GM10248 (cell line): ENCODE results near the gene NKD1.

Experiments
- CTCF ChIA-PET: fragments of 300-600 bp; sonication (Branson Sonifier 250); formaldehyde crosslinking; extraction: SDS; loops from one replicate; lab custom pipeline; 2021; ENCODE audit warnings: antibody characterized with exemption; lab: Yijun Ruan, JAX
- POLR2A ChIA-PET: fragments of 350-650 bp; sonication (Branson Sonifier 250); formaldehyde crosslinking; extraction: SDS; loops from one replicate; lab custom pipeline; 2020; ENCODE audit warnings: antibody characterized with exemption; lab: Yijun Ruan, JAX
- DNase-seq: peaks from one replicate; pipeline ENCODE4 v3.0.0; 2012; ENCODE audit errors: extremely low spot score
- TF ChIP-seq, protein P1 (sequence below): IDR thresholded peaks from 2 replicates; pipeline ENCODE4 v1.5.1; 2012; ENCODE audit warnings: mild to moderate bottlenecking, low read depth; ENCODE audit errors: extremely low read depth, missing control alignments, control extremely low read depth

The NKD1 gene

DNA sequence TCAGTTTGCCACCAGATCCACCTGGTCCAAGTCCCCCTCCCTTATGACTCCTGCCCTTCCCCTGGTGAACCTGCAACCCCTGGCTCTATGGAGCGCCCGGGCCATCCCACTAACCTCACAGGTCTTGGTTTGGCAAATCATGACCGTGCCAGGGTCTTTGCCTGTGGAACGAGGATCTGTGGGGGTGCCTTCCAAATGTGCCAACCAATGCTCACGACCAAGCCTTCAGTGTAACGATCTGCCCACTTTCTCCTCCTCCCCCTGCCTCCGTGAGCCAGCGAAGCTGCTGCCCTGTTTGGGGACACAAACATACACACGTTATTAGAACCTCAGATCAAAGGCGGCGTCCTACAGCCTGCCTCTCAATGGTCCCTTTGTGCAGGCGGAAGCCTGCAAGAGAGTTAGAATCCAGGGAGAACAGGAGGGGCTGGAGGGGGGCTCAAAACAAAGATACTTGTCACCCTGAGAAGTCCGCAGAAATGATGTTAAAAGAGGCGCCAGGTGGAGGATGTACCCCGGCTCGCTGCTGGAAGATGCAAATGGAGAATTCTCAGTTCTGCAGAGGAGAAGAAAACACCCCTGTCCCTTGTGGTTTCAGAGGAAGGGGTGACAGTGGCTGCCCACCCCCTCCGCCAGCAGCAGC, 9.0 kb upstream of the NKD1 start:
- POLR2A ChIA-PET: no interaction called here
- TF ChIP-seq, protein P1, sequence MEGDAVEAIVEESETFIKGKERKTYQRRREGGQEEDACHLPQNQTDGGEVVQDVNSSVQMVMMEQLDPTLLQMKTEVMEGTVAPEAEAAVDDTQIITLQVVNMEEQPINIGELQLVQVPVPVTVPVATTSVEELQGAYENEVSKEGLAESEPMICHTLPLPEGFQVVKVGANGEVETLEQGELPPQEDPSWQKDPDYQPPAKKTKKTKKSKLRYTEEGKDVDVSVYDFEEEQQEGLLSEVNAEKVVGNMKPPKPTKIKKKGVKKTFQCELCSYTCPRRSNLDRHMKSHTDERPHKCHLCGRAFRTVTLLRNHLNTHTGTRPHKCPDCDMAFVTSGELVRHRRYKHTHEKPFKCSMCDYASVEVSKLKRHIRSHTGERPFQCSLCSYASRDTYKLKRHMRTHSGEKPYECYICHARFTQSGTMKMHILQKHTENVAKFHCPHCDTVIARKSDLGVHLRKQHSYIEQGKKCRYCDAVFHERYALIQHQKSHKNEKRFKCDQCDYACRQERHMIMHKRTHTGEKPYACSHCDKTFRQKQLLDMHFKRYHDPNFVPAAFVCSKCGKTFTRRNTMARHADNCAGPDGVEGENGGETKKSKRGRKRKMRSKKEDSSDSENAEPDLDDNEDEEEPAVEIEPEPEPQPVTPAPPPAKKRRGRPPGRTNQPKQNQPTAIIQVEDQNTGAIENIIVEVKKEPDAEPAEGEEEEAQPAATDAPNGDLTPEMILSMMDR: no peak
- DNase-seq: no peak
- CTCF ChIA-PET: no interaction called here

DNA sequence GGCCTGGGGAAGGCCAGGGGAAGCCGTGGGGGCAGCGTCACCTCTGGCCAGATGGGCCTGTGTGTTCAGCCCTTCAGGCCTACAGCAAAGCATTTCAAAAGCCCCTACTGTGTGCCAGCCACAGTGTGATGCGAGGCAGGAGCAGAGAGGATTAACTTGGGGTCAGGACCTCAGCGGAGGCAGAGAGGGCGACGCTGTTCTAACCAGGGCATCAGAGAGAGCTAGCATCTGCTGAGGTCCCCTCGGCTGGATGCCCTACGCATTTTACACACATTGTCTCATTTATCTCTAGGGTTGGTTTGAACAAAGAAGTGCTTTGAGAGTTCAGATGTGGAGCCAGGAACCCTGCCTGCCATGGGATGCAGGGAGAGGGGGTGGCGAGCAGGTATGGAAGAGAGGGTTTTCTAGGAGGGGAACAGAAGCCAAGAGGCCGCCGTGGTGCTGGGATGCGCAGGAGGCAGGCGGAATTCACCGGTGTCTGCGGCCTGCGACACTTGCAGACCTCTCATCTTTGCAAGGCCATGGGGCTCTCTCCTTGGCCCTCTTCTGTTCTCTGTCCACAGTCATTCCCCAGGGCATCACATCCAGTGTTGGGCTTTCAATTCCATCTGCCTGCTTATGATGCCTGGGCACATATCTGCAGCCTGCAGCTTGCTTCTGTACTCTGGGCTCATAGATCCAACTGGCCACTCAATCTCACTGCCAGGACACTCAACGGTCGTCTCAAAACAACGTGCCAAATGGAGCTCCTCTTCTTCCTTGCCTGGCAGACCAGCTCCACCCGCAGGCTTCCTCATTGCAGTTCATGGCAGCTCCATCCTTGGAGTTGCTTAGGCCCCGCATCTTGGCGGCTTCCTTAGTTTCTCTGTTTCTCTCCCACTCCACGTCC, 8.1 kb upstream of the NKD1 start:
- no peak for DNase-seq
- ChIA-PET POLR2A (no interaction called here), CTCF (no interaction called here)
- TF ChIP-seq, protein P1: no peak

DNA sequence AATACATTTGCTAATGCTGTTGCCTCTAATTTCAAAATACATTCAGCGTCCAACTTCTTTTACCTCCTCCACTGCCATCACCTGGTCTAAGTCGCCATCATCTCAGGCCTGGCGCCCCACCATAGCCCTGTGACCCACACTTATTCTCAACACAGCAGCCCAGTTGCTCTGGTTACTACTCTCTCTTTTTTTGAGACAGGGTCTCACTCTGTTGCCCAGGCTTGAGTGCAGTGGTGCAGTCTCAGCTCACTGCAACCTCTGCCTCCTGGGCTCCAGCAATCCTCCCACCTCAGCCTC, 7.5 kb upstream of the NKD1 start:
- TF ChIP-seq, protein P1: no peak
- POLR2A ChIA-PET: no interaction called here
- no peak for DNase-seq
- CTCF ChIA-PET: interaction anchor here (2.5 kb wide), 1 partner anchor 266 kb away, joined by 11 read pairs; no protein-coding TSS in a partner anchor

- TF ChIP-seq, protein P1: no peak
- ChIA-PET POLR2A (no interaction called here), CTCF (interaction anchor here (0.9 to 2.5 kb wide), 3 partner anchors 10 to 264 kb away, joined by 3 to 11 read pairs (median 3); no protein-coding TSS in a partner anchor)
- no peak for DNase-seq
Measured at GRCh38 chr16:50542703-50543102, 5.5 kb upstream of the NKD1 start.

DNA sequence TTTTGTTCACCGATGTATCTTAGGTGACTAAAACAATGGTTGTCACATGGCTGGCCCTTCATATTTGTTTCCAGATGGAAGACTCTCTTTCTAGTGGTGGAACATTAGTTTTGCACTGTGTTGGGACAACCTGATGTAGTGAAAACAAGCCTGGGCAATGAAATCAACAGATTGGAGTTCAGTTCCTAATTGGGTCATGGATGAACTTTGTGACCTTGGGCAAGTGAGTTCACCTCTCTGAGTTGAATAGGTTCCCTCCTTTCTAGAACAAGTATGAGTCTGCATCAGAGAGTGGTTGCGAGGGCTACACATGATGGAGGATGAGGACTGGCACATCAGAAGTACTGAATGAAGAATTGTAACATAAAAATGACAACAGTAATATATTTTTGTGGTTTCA, 2.1 kb upstream of the NKD1 start:
- ChIA-PET POLR2A (no interaction called here), CTCF (interaction anchor here (2.6 kb wide), 1 partner anchor 261 kb away, joined by 11 read pairs; no protein-coding TSS in a partner anchor)

More for the DNA sequence above, 2.1 kb upstream of the NKD1 start:
- no peak for DNase-seq
- TF ChIP-seq, protein P1: no peak
